ENCODE data around the gene APOL5. TPM values are rescaled to one million over a fixed set of nuclear protein-coding genes. Genes with fewer than 3 reads are reported as not detected.
"Not testable (repeated sequence)": the region's sequence is repeated elsewhere in the genome, so short reads cannot be mapped to it uniquely, and the experiment has no call there.

APOL5 gene
- total RNA-seq, 1 experiment from 2014 or later = not detected

- TF ChIP-seq GRHL2 (CRISPR knock-in tag; IDR thresholded peaks at IDR 0.05; ENCODE audit: insufficient replicate concordance, severe bottlenecking) (no peak), HMGXB4 (CRISPR knock-in tag; IDR thresholded peaks at IDR 0.05) (no peak), ZNF512 (CRISPR knock-in tag; IDR thresholded peaks at IDR 0.05; ENCODE audit: borderline replicate concordance) (no peak)
These were observed 20.5 kb upstream of the APOL5 start (continued) for GRCh38 chr22:35697142-35697541.

- not testable (repeated sequence) for ATAC-seq
These were observed 17.8 kb upstream of the APOL5 start for GRCh38 chr22:35699852-35700251.

GRCh38 chr22:35703861-35704584 lies 13.6 kb upstream of the APOL5 start:
- CTCF ChIA-PET = interaction anchor here (1.9 kb wide), 1 partner anchor 72 kb away, joined by 4 read pairs; no protein-coding TSS in a partner anchor
- H3K27ac Mint-ChIP-seq = no peak overlapping the region
- H3K27me3 Mint-ChIP-seq (ENCODE audit: low read depth) = no peaks in the 10 kb centered on the region; the same call in 1 of the 2 replicates
- H3K9me3 Mint-ChIP-seq = no peaks in the 10 kb centered on the region
- no peaks in the 10 kb centered on the region for H3K36me3 Mint-ChIP-seq
- TF ChIP-seq GRHL2 (CRISPR knock-in tag; IDR thresholded peaks at IDR 0.05; ENCODE audit: insufficient replicate concordance, severe bottlenecking) = no peak
- no peak for TF ChIP-seq ZNF512 (CRISPR knock-in tag; IDR thresholded peaks at IDR 0.05; ENCODE audit: borderline replicate concordance)
- no peak for TF ChIP-seq OVOL2 (CRISPR knock-in tag; IDR thresholded peaks at IDR 0.05; ENCODE audit: borderline replicate concordance)
- no peak for TF ChIP-seq NFATC4 (CRISPR knock-in tag; IDR thresholded peaks at IDR 0.05)
- no peak for TF ChIP-seq ATF3 (CRISPR knock-in tag; conservative IDR thresholded peaks at IDR 0.05)
- TF ChIP-seq FOXJ3 (CRISPR knock-in tag; IDR thresholded peaks at IDR 0.05; ENCODE audit: borderline replicate concordance) = no peak
- no peak for TF ChIP-seq CREM (CRISPR knock-in tag; IDR thresholded peaks at IDR 0.05)
- TF ChIP-seq JAZF1 (CRISPR knock-in tag; IDR thresholded peaks at IDR 0.05) = no peak
- TF ChIP-seq ZNF121 (CRISPR knock-in tag; IDR thresholded peaks at IDR 0.05) = no peak
- no peak for TF ChIP-seq RELA (CRISPR knock-in tag; IDR thresholded peaks at IDR 0.05; ENCODE audit: borderline replicate concordance)
- no peak for TF ChIP-seq USF2 (CRISPR knock-in tag; IDR thresholded peaks at IDR 0.05)
- no peak for TF ChIP-seq ZBTB21 (CRISPR knock-in tag; IDR thresholded peaks at IDR 0.05; ENCODE audit: borderline replicate concordance)
- TF ChIP-seq ZMAT4 (CRISPR knock-in tag; IDR thresholded peaks at IDR 0.05) = no peak
- POLR2A ChIA-PET = no interaction called here
- DNase-seq (ENCODE audit: low spot score) = no peak
- no peaks in the 10 kb centered on the region for H3K4me1 Mint-ChIP-seq
- ATAC-seq = no peak
- H3K4me3 Mint-ChIP-seq = no peak overlapping the region

More at GRCh38 chr22:35699852-35700251, 17.8 kb upstream of the APOL5 start:
- H3K27ac Mint-ChIP-seq; H3K9me3 Mint-ChIP-seq; H3K36me3 Mint-ChIP-seq; CTCF ChIA-PET; H3K27me3 Mint-ChIP-seq (ENCODE audit: low read depth); DNase-seq (ENCODE audit: low spot score); H3K4me1 Mint-ChIP-seq; POLR2A ChIA-PET; H3K4me3 Mint-ChIP-seq: not testable (repeated sequence)
